NCI-H748 (cell line): ENCODE measurements around the gene NGLY1.

ENCODE experiments used
- DNase-seq: peaks from one replicate; lab custom pipeline; 2025; ENCODE audit not compliant: unreplicated experiment; lab: John Stamatoyannopoulos, UW

NGLY1 gene

DNA sequence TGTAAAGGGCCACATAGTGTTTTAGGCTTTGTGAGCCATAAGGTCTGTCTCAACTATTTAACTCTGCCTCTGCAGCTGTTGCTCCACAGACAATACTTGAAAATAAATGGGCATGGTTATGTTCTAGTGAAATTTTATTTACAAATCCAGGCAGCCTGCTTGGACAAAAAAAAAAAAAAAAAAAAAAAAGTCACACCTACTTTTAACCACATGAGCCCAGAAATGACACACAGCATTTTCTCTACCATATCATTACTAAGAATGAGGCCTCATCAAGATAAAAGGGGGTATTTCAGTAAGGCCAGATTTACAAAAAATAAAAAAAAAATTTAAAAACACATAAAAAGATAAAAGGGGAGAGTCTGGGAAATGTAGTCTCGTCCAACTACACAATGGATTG, 1.7 kb upstream of the NGLY1 start:
- no peak for DNase-seq

DNA sequence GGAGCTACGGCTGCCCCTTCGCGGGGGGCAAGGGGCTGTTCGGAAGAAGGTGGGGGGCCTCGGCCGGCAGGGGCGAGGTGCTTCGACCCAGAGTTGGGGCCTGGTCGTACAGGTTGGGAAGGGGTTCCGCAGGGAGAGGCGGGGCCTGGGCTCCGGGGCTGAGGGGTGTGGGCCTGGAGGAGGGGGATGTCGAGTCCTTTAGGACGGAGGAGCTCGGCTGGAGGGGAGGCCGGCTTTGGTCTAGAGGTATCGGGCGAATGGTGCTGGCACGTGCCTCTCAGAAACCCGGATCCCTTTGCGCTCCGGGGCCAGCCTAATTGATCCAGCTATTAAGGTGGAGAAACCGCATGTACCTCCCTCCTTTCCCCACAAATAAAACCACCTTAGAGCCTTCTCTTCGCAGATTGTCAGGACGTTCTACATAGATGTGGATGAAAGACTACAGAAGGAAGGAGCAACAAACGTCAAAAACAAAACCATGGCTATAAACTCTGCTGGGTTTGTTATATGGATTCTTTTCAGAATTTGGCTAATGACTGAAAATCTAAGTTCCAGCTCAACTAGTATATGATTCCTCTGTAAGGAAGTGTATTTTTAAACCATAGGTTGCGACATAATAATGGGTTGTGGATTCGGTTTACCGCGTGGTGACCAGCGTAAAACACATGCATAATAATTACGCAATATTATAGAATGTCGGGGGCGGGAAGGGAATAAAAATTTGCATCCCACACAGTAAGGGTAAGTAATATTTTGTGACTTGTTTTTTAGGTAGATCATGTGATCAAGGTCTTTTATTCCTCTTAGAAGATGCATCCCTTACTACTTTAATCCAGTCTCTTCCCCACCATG, 644 bp upstream of the NGLY1 start:
- peak; percentile 69 for DNase-seq

DNA sequence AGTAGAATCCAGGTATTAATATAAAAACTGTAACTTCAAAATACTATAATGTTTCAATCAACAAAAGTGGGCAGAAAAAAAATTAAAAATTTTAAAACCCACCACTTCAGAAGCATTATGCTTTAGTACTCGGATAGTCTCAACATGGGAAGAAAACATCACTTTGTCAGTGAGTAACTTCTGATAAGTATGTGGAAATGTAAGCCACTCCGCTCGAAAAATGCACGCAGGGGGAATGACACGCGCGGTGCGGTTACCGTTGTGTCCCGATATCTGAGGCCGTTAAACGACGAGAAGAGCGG, 656 bp downstream of the NGLY1 start:
- no peak for DNase-seq

DNA sequence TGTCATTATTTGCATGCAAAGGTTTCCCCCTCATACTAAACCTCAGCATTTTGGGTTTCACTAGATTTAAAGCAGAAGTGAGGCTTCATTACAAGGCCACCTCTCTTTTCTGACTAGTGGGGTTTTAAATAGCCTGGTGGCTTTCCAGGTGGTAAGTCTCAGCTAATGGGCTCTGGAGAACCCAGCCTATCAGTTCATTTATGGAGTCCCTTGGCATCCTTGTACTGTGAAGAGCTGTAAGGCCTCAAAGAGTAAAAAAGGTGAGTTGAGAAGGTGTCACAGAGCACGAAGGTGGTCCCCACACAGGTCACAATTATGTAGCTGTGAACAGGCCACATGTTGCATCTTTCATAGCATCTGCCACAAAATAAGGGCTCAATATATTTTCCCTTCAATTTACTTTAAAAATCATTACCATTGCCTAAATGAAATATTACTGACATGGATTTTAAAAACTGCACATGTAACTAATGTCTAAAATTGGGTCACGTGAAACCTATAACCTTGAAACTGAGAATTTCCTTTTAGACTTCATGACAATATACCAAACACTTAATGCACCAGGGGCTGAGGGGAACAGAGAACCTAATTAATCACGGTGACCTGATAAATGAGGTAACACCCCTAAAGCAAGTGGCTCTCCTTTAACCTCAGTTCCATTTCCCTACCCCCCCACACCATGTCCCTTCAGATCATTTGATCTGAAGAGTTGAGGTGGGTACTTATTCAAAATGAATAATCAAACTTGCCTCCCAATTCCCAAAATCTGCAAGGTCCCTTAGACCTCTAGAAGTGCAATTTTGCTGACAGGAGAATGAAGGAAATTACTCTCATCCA, 1.3 kb downstream of the NGLY1 start:
- no peak for DNase-seq

DNA sequence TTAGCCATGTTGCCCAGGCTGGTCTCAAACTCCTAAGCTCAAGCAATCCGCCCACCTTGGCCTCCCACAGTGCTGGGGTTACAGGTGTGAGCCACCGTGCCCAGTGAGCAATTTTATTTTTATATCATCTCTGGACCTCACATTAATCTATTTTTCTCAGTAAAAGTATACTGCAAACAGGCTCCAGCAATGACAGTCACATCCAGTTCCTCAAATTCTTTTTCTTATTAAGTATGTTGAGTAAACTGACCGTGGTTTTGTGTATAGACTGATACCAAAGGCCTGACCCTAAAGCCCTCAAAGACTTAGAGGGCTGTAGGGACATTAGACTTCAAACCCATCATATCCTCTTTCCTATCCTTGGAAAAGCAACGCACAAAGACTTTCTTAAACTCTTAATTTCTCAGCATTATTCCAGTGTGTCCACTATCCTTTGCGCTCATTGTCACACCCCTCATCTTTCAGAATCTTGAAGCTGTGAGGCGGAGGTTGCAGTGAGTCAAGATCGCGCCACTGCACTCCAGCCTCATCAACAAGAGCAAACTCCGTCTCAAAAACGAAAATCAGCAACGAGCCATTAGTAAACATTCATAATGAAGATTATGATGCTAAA, 2.0 kb downstream of the NGLY1 start:
- DNase-seq, result no peak

DNA sequence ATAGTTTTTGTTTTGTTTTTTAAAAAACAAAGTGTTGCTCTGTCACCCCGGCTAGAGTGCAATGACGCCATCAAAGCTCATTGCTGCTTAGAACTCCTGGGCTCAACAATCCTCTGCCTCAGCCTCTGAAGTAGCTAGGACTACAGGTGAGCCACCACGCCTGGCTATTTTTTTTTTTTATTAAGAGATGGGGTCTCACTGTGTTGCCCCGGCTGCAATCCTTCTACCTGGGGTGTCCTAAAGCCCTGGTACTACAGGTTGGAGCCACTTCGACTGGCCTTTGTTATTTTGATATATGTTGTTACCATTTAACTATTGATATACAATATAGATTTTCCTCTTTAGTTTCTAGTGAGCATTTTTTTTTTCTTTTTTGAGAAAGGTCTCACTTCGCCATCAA, 2.6 kb downstream of the NGLY1 start:
- DNase-seq, result no peak

DNA sequence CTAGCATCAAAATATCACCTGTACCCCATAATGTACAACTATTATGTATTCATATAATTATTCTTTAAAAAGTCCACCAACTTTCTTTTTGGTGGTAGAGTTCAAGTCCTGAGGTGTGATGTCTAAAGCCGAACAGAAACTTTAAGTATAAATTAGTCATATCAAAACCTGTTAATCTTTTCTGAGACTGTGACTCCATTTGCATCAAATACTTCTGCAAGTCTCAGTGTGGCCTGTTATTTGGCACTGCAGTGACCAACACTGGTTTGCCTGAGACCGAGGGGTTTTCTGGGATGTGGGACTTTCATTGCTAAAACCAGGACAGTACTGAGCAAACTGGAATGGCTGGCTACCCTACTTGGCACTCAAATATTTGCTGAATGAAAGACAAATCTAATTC, 7.3 kb downstream of the NGLY1 start:
- no peak for DNase-seq

DNA sequence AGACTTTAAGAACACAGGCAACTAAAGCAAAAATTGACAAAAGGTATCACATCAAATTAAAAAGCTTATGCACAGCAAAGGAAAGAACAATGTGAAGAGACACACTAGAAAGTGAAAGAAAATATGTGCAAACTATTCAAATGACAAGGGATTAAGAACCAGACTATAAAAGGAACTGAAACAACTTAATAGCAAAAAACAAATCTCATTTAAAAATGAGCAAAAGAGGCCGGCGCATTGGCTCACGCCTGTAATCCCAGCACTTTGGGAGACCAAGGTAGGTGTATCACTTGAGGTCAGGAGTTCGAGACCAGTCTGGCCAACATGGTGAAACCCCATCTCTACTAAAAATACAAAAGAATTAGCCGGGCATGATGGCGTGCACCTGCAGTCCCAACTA, 14.4 kb downstream of the NGLY1 start:
- DNase-seq, result no peak

DNA sequence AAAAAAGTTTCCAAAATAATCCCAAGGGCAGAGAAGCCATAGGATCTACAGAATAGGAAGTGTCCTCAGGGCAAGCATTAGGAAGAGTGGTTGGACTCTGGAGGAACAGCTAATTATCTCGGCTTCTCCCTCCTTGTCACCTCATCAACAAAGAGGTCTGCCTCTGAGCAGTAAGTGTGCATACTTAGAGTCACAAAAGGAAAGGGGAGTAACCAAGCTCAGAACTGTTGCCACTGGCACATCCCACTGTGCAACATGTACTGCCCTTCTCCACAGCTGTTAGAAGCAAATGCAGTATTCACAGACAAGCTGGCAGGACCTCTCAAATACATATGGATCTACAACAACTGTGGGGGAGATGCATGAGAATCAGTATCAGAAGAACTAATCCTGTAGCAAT, 31.5 kb downstream of the NGLY1 start:
- no peak for DNase-seq

DNA sequence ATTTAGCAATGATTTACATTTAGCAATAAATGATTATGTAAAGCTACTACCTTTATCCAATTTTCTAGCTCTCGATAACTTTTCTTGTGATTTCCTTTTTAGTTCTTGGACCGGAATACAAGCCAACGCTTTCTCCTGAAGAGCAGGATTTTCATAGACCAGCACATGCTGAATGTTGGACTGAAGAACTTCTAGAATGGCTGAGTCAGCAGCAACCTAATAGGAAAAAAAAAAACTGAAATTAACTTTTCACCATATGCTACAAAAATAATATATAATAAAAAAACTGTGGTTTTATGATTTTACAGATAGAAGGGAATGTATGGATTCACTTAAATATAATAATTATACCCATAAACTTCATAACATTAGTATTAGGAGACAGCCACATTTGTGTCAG, 32.2 kb downstream of the NGLY1 start:
- no peak for DNase-seq

DNA sequence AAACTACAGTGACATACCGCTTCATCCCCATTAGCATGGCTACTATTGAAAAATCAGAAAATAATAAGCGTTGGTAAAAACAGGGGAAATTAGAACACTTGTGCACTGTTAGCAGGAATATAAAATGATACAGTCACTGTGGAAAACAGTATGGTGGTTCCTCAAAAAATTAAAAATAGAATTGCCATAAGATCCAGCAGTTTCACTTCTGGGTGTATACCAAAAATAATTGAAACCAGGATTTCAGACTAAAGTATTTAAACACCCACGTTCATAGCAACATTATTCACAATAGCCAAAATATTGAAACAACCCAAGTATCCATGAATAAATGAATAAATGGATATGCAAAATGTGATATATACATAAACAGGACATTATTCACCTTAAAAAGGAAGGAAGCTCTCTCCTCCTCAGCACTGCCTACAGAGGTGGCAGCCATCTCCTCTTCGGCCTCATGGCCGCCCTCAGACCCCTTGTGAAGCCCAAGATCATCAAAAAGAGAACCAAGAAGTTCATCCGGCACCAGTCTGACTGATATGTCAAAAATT, 34.1 kb downstream of the NGLY1 start:
- no peak for DNase-seq

DNA sequence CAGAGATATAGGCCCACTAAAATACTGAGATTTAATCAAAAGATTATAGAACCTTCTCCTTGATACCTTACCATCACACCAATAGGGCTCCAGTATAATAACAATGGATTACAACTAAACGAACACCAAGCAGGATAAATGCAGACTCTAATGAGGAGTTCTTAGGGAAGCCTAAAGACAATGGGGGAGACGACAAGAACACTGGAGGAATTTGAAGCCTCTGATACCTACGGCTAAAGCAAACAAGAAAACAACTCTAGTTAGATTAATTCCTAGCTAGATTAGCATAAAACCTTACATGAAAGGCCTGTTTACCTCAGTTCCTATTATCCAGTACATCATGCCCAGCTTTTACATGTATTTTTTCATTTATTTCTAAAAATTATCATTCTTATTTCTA, 35.1 kb downstream of the NGLY1 start:
- DNase-seq, result no peak

DNA sequence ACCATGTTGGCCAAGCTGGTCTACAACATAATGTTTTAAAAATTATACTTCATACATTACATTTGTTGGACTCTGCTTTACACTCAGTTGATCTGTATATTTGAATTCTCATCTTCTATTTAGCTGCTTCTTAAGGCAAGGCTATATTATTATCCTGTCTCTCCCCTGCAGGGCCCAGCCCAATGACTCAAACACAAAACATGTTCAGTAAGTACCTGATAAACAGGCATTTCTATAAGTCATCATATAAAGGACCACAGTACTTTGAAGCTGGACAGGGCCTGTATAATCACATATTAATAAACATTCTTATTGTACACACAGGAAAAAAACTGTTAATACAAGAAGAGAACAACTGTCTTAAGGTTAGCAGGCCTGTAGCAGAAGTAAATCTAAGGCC, 36.2 kb downstream of the NGLY1 start:
- DNase-seq, result no peak

DNA sequence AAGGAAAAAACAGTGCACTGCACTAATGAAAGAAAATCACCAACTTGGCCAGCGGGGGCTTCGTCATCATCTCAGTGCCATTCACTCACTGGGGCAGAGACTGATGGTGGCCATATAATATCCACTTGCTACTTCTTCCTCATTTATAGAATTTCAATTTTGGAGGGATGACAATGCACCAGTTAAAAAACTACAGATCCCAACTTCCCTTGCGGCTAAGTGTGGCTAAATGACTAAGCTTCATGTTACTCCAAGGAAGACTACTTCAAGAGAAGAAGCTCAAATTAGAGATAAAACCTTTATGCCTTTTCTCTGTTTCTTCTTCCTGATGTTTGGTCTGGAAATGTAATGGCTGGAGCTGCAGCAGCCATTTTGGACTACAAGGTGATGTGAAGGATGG, 38.8 kb downstream of the NGLY1 start:
- DNase-seq, result no peak

DNA sequence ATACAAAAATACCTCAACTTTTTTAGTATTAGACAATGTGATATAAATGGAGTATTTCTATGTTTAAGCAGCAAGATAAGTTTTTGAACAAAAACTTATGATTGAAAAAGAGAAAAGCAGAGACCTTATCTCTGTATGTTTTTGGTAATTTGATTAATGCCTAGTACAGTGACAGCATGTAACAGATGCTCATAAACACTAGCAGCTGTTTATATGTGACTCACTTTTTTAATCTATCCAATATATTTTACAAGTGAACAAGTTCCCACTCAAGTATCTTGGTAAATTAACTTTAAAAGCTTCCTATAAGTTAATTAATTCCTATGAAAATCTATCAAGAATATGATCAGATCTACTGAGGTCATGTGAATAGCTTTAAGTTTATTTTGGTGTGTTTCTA, 55.1 kb downstream of the NGLY1 start:
- no peak for DNase-seq

DNA sequence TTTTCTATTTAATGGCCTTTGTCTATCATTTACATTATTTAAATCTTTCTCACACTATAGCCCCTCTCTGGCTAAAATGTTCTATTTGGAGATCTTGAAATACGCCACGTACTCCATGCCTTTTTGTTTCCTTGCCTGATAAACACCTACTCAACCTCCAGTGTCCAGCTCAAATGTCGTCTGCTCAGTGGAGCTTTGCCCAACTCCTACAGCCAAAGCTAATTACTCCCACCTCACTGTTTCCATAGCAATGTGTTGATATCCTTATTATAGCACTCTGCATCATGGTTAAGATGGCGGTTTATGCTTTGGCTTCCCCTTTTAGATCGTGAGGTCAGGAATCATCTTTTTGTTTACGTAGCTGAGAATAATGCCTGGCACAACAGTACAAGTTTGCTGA, 55.9 kb downstream of the NGLY1 start:
- DNase-seq, result peak; percentile 39

DNA sequence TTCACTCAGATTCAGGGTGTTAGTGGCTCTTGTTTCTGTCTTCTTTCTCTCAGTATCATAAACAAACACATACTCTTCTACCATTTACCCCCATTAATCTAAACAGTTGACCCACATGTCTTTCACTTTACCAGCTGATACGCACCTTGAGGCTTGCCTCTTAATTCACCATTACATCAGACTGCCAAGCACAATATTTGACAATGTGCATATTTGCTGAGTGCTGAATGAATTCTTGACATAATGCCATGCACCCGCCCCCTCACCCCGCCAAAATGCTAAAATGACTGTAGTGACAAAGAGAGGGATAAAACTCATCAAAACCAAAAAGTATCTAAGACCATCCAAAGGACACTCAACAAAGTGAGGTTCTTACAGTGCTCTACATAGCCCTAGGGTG, 57.4 kb downstream of the NGLY1 start:
- DNase-seq, result no peak

DNA sequence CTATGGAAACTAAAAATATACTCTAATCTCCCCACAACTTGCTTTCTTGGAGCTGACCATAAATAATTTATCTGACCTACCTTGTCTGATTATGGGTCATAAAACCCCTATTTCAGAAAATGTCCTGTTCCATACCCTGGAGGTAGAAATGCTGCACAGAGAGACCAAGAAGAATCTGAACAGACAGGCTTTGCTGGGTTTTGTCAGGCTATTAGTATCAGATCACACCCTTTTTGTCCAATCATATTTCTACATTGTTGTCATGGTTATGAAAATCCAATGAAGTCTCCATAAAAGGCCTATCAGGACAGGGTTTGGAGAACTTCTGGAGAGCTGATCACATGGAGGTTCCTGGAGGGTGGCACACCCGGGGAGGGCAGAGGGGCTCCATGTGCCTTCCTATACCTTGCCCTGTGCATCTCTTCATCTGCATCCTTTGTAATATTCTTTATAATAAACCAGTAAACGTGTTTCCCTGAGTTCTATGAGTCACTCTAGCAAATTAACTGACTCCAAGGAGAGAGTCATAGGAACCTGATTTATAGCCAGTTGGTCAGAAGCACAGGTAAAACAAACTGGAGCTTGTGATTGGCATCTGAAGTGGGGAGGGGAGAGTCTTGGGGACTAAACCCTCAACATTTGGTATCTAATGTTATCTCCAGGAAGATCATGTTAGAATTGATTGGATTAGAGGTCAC, 58.1 kb downstream of the NGLY1 start:
- no peak for DNase-seq

DNA sequence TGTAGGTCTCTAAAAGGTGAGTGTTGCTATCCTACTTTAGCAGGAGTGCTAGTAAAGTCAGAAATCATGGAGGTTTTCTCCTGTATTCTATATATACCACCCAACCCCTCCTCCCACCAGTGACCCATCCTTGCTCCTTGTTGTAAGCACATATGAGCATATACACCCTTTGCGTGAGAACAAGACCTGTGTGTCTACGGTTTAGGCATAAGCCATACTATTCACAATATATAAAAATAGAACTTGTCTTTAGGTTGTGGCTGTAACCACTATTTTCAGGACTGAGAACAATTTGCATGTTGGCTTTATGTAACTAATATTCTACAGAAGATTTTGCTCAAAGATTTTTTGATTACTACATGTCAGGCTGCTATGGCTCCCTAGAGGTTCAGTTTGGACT, 59.4 kb downstream of the NGLY1 start:
- DNase-seq, result no peak

DNA sequence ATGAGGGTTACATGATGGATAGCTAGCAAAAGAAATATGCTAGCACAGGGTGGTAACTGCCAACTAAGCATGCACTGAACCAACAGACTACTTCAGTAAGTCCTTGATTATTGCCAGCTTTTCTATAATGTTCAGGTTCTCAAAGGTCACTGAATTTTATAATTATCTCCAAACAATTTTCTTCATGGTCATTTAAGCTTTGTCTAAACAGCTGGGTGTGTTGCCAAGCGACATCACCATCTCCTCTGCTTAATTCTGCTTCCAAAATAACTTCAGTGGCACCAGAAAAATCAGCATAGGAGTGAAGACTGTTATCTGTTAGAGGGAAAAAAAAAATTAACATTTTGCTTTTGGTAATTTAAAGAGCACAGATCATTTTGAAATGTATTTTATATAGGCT, 63.9 kb downstream of the NGLY1 start:
- no peak for DNase-seq

DNA sequence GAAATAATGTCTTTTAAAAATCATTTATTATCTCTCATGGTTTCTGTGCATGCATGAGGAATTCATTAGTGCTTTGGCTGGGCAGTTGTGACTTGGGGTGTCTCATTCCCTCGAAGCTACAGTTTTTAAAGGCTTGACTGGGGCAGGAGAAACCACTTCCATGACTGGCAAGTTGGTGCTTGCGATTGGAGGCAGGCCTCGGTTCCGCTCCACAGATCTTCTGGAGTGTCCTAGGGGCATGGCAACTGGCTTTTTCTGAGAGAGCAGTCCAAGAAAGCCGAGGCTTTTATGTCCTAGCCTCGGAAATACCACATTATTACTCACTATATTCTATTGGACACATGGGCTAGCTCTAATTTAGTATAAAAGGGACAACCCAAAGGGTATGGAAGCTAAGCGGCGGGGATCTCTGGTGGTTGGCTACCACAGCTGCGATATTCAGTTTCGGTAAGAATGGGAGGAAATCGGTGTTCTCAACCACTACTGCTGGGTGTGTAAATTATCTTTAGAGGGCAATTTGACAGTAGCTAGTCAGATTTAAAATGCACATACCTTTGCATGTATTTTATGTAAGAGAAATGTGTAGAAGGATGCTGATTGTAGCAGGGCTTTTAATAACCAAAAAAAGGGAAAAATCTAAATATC, 69.8 kb downstream of the NGLY1 start:
- no peak for DNase-seq
